GM10266 (cell line): ENCODE data around the gene CDK6.
"Not testable (repeated sequence)": the region's sequence is repeated elsewhere in the genome, so short reads cannot be mapped to it uniquely, and the experiment has no call there.

Experiments used
- DNase-seq: peaks from one replicate; pipeline ENCODE4 v3.0.0; 2012; ENCODE audit errors: extremely low spot score
- TF ChIP-seq, protein P1 (sequence below): IDR thresholded peaks from 2 replicates; pipeline ENCODE4 v1.5.1; 2012; ENCODE audit warnings: mild to moderate bottlenecking, low read depth; ENCODE audit not compliant: control insufficient read depth, insufficient read depth; ENCODE audit errors: missing control alignments

Gene CDK6

DNA sequence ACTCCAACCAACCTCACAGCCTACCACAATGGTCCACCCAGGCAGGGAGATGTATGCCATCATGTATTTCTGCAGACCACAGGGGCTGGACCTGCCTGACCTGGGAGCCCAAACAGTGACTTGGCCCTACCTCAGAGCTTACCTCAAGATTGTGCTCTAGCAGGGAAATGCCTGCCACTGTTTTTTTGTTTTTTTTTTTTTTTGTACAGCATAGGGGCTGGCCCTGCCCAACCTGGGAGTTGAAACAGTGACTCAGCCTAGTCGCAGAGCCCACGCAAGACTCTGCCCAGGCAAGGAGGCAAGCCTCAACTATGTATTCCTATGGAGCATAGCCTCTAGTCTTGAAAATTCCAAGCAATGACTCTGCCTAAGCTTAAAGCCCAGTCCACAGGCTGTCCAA lies 39.3 kb upstream of the CDK6 start:
- peak; percentile 7 for DNase-seq
- TF ChIP-seq, protein P1, sequence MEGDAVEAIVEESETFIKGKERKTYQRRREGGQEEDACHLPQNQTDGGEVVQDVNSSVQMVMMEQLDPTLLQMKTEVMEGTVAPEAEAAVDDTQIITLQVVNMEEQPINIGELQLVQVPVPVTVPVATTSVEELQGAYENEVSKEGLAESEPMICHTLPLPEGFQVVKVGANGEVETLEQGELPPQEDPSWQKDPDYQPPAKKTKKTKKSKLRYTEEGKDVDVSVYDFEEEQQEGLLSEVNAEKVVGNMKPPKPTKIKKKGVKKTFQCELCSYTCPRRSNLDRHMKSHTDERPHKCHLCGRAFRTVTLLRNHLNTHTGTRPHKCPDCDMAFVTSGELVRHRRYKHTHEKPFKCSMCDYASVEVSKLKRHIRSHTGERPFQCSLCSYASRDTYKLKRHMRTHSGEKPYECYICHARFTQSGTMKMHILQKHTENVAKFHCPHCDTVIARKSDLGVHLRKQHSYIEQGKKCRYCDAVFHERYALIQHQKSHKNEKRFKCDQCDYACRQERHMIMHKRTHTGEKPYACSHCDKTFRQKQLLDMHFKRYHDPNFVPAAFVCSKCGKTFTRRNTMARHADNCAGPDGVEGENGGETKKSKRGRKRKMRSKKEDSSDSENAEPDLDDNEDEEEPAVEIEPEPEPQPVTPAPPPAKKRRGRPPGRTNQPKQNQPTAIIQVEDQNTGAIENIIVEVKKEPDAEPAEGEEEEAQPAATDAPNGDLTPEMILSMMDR: no peak

DNA sequence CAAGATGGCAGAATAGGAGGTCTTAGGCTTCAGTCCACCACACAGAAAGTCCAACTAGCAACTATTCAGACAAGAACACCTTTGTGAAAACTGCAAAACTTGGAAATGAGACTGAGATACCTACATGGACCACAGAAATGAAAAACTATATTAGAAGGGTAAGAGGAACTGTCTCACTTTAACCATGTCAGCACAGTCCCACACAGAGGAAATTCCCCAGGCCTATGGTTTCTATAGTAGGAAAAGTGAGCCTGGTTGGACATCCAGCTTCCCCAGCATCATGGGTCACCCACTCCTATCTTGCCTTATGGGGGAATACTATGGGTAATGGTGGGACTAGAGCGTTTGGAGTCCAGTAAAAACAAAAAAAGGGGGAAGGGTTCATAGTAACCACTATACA lies 38.8 kb upstream of the CDK6 start:
- no peak for DNase-seq
- TF ChIP-seq, protein P1: no peak

DNA sequence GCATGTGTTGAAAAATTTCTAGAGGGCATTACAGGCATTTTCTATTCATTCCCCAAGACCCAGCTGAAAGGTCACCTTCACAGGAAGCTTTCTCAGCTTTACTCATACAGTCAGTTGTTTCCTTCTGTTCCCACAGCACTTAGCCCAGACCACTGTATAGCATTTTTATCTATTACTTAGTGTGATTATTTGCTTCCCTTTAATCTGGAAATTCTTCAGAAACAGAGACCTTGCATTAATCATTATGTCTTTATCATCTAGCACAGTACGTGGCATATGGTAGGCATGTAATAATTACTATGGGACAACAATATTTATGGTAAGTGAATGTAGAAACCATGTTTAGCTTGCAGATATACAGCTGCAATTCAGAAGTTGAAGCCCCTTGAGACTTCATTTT lies 38.2 kb upstream of the CDK6 start:
- TF ChIP-seq, protein P1: no peak
- no peak for DNase-seq

DNA sequence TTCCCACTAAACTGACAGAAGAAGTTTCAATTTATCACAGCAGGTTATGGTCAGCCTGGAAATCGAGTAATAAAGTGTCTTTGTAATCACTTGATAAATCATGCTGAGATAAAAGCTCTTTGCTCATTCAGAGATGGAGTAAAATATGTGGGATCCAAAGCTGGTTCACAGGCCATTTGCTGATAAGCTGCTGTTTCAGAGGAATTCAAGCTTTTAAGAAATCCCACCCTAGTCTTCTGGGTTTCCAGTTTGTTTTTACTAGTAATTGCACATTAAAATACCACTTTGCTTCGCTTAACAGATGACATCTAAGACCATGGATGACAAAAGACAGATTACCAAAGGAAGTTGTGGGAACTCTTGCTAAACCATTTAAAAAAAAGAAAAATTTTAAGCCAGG lies 37.4 kb upstream of the CDK6 start:
- DNase-seq: no peak
- TF ChIP-seq, protein P1: no peak

DNA sequence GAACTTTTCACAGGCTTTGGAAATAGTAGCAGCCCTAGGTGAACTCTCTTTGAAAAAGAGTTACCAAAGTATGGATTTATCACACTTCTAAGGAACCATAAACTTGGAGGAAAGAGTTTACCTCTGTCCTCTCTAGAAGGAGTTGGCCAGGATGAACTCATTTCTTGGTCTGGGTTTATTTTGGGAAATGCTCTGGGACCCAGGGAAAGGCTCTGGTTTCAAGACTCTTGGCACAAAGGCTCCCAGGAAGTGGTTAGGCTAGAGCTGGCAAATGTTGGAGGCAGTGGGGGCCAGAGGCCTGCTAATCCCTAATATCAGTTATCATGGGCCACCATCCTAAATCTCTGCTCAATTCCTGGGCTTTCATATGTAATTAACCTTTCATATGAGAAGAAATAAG lies 36.3 kb upstream of the CDK6 start:
- DNase-seq: no peak
- TF ChIP-seq, protein P1: no peak

DNA sequence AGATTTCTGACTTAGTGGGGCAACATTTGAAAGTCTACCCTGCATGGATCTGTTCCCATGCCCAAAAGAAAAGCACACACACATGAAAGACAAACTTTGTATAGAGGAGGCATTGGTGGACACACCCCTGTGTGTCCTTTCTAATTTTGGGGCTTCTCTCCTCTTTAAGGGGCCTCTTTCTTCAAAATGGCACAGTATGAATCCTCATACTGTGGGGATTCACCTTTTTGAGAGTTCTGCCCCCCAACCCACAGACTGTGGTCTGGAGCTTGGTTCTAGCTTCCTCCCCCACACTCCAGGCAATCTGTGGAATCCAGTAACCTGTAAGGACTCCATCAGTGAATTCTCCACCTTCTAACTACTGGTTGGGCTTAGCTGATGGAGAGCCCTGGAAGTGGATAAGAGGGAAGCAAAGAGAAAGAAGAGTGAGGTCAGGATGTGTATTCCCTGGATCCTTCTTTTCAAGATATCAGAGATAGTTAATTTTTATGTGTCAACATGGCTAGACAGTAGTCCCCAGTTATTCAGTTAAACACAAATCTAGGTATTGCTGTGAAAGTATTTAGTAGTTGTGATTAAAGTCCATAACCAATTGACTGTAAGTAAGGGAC lies 32.4 kb upstream of the CDK6 start:
- no peak for DNase-seq
- TF ChIP-seq, protein P1: no peak

DNA sequence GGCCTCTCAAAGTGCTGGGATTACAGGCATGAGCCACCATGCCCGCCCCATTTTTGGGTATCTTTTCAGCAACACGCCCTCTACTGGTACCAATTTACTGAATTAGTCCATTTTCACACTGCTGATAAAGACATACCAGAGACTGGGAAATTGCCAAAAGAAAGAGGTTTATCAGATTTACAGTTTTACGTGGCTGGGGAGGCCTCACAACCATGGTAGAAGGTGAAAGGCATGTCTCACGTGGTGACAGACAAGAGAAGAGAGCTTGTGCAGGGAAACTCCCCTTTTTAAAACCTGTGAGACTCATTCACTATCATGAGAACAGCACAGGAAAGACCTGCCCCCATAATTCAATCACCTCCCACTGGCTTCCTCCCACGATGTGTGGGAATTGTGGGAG lies 27.8 kb upstream of the CDK6 start:
- DNase-seq: not testable (repeated sequence)

DNA sequence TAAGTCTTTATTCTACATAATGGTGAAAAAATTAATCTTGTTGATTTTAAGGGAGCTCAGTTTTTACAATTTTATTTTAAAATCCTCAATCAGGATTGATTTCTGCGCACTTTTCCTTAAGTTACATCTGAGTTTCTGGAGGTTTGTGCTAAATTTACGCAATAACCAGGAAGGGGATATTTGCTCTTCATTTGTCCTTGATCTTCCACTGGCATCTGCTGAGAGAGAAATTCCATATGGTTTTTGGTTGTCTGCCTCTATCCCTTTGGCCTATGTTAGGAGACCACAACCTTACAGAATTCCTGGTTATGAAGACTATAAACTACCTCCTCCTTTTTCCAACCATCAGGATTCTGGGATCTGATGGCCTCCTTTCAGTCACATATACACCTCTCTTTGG lies 20.1 kb upstream of the CDK6 start:
- DNase-seq: no peak
- TF ChIP-seq, protein P1: no peak
